B cell (primary cell): ENCODE results near the gene PPTC7.

Experiments
- EZH2 ChIP-seq: IDR thresholded peaks from 2 replicates; pipeline ENCODE4 v1.6.1; 2012; ENCODE audit warnings: borderline replicate concordance, low read depth, mild to moderate bottlenecking, moderate library complexity, low read length; ENCODE audit not compliant: insufficient read depth, poor library complexity, severe bottlenecking
- TF ChIP-seq, protein P1 (sequence below): fragments of 200-600 bp; IDR thresholded peaks from one replicate; pipeline ENCODE4 v1.8.0; 2022; ENCODE audit warnings: antibody characterized with exemption, mild to moderate bottlenecking

DNA sequence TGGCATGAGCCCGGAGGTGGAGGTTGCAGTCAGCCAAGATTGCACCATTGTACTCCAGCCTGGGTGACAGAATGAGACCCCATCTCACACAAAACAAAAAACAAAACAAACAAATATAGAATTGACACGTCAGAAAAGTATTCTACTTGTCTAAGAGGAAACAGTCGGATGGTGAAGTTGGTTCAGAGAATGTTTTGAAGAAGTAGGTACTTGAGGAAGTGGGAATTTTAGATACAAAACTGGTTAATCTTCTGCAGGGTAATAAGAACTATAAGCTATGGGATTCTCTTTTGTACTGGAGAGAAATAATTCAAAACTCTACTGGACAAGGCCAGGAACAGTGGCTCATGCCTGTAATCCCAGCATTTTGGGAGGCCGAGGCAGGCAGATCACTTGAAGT is 16.2 kb upstream of the PPTC7 start:
- TF ChIP-seq, protein P1, sequence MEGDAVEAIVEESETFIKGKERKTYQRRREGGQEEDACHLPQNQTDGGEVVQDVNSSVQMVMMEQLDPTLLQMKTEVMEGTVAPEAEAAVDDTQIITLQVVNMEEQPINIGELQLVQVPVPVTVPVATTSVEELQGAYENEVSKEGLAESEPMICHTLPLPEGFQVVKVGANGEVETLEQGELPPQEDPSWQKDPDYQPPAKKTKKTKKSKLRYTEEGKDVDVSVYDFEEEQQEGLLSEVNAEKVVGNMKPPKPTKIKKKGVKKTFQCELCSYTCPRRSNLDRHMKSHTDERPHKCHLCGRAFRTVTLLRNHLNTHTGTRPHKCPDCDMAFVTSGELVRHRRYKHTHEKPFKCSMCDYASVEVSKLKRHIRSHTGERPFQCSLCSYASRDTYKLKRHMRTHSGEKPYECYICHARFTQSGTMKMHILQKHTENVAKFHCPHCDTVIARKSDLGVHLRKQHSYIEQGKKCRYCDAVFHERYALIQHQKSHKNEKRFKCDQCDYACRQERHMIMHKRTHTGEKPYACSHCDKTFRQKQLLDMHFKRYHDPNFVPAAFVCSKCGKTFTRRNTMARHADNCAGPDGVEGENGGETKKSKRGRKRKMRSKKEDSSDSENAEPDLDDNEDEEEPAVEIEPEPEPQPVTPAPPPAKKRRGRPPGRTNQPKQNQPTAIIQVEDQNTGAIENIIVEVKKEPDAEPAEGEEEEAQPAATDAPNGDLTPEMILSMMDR: no peak
- no peak for TF ChIP-seq EZH2
